Cardiac fibroblast (primary cell): ENCODE results near the gene PIP4K2A.

Experiments
- DNase-seq, 2 donors: peaks; one replicate each; pipeline versions ENCODE4 v3.0.0 to v3.0.0-alpha.2; 2010; ENCODE audit warnings: low read depth in 2 of 2
- H3K4me3 ChIP-seq, 2 donors: replicated peaks in 1 of 2; 1 replicate in 1 of 2; 2 replicates in 1 of 2; pipeline ENCODE4 v1.5.1; 2011; ENCODE audit warnings: low read depth in 2 of 2, low read length in 2 of 2, mild to moderate bottlenecking in 2 of 2, moderate library complexity in 1 of 2
- CTCF ChIP-seq: IDR thresholded peaks from one replicate; pipeline ENCODE4 v1.5.1; 2011; ENCODE audit warnings: low read depth, mild to moderate bottlenecking, low read length, inconsistent platforms

Gene PIP4K2A

GRCh38 chr10:22568928-22569327, 145.4 kb downstream of the PIP4K2A start:
- no peak for DNase-seq
- no peak for TF ChIP-seq CTCF
- H3K4me3 ChIP-seq, result no peak overlapping the region

- TF ChIP-seq CTCF, result no peak
- H3K4me3 ChIP-seq, result no peak overlapping the region
- no peak for DNase-seq
Observed at GRCh38 chr10:22564060-22564459, 150.3 kb downstream of the PIP4K2A start.

- no peak for DNase-seq
- no peak overlapping the region for H3K4me3 ChIP-seq
- TF ChIP-seq CTCF, result no peak
Observed at GRCh38 chr10:22561909-22562308, 152.5 kb downstream of the PIP4K2A start.

GRCh38 chr10:22560913-22561239, 153.5 kb downstream of the PIP4K2A start:
- TF ChIP-seq CTCF, result no peak
- H3K4me3 ChIP-seq, result no peak overlapping the region
- DNase-seq, result no peak

GRCh38 chr10:22560096-22560912, 154.1 kb downstream of the PIP4K2A start:
- no peak for DNase-seq
- no peak overlapping the region for H3K4me3 ChIP-seq
- TF ChIP-seq CTCF, result no peak

- no peak for TF ChIP-seq CTCF
- DNase-seq, result no peak
- H3K4me3 ChIP-seq, result no peak overlapping the region
Observed at GRCh38 chr10:22557321-22557720, 157.1 kb downstream of the PIP4K2A start.

GRCh38 chr10:22556774-22557173, 157.6 kb downstream of the PIP4K2A start:
- no peak for TF ChIP-seq CTCF
- no peak for DNase-seq
- no peak overlapping the region for H3K4me3 ChIP-seq
